K562 (cell line): Measurements from ENCODE around the gene GSDME. TPM values are rescaled to one million over a fixed set of nuclear protein-coding genes. Genes with fewer than 3 reads are reported as not detected.

Experiments
- MGA ChIP-seq: fragments of 450-650 bp; IDR thresholded peaks from 2 replicates; pipeline ENCODE4 v1.6.1; 2016; ENCODE audit warnings: mild to moderate bottlenecking, moderate library complexity
- polyA plus RNA-seq, 8 experiments: library from polyadenylated mRNA; depleted of rRNA in 4 of 8; stranded (reverse) in 5 of 8; unstranded in 3 of 8; fragments of >200 nt; fragmentation: Nextera tagmentation in 2 of 8; fragmentation: Illumina TruSeq in 1 of 8; extraction: Ambion mirVana in 2 of 8; extraction: Trizol in 1 of 8; gene quantifications; 2 replicates each; pipeline versions ENCODE4 v1.2.1 to v1.2.3, GENCODE V29; 2011 to 2014; ENCODE audit warnings: inconsistent platforms in 1 of 8, missing spikeins in 1 of 8
- total RNA-seq, 7 experiments: library from RNA; depleted of rRNA in 6 of 7; stranded (reverse); fragments of >200 nt in 6 of 7; fragmentation: Illumina TruSeq in 2 of 7; extraction: Trizol in 2 of 7; gene quantifications; 2 replicates each; pipeline versions ENCODE4 v1.2.1 to v1.2.3, GENCODE V29; 2011 to 2021; ENCODE audit warnings: low replicate concordance in 1 of 7

Gene GSDME
- total and polyA plus RNA-seq, 9 of the 15 experiments (the other 6 are each of a cell fraction or from before 2014, with no cell fraction given), result 0.37 to 1.9 (median 0.62) TPM

- peak; percentile 43 for TF ChIP-seq MGA
Observed at GRCh38 chr7:24764972-24765744, 7.9 kb upstream of the GSDME start (continued).
